NCI-H1105 treated with DMSO at 0.1 percent for 48 hours (cell line): ENCODE measurements around the gene TAP1.
"Not testable (repeated sequence)": the region's sequence is repeated elsewhere in the genome, so short reads cannot be mapped to it uniquely, and the experiment has no call there.

ENCODE experiments used
- DNase-seq: peaks from one replicate; lab custom pipeline; 2025; lab: John Stamatoyannopoulos, UW

TAP1 gene

GRCh38 chr6:32853541-32854375 lies at the start of gene TAP1, which contains the start of gene PSMB9:
Gene TAP1, minus strand, starts transcription at chr6:32853704. Its CDS starts 68 bp downstream, at chr6:32853636.
Gene PSMB9, plus strand, starts transcription at chr6:32854192. Its CDS starts 38 bp downstream, at chr6:32854230.
- peak; percentile 76 for DNase-seq

- no peak for DNase-seq
Observed at GRCh38 chr6:32895006-32895345, 41.5 kb upstream of the TAP1 start.

- DNase-seq, result peak; percentile 97
Observed at GRCh38 chr6:32894085-32895005, 40.8 kb upstream of the TAP1 start.

GRCh38 chr6:32890831-32891230 lies 37.3 kb upstream of the TAP1 start:
- DNase-seq, result no peak

GRCh38 chr6:32889533-32889932 lies 36.0 kb upstream of the TAP1 start:
- no peak for DNase-seq

- DNase-seq, result no peak
Observed at GRCh38 chr6:32888576-32888975, 35.1 kb upstream of the TAP1 start.

- DNase-seq, result no peak
Observed at GRCh38 chr6:32887616-32888015, 34.1 kb upstream of the TAP1 start.

- peak; percentile 21 for DNase-seq
Observed at GRCh38 chr6:32886681-32887383, 33.3 kb upstream of the TAP1 start.

GRCh38 chr6:32885698-32886286 lies 32.3 kb upstream of the TAP1 start:
- peak; percentile 75 for DNase-seq

GRCh38 chr6:32883789-32884188 lies 30.3 kb upstream of the TAP1 start:
- DNase-seq, result no peak

GRCh38 chr6:32882879-32883250 lies 29.4 kb upstream of the TAP1 start:
- no peak for DNase-seq

GRCh38 chr6:32880962-32881361 lies 27.5 kb upstream of the TAP1 start:
- DNase-seq, result not testable (repeated sequence)

- no peak for DNase-seq
Observed at GRCh38 chr6:32879691-32880090, 26.2 kb upstream of the TAP1 start.

- no peak for DNase-seq
Observed at GRCh38 chr6:32876603-32877002, 23.1 kb upstream of the TAP1 start.

GRCh38 chr6:32873947-32874346 lies 20.4 kb upstream of the TAP1 start:
- DNase-seq, result not testable (repeated sequence)

- peak; percentile 59 for DNase-seq
Observed at GRCh38 chr6:32868257-32868788, 14.8 kb upstream of the TAP1 start.

- no peak for DNase-seq
Observed at GRCh38 chr6:32867554-32868256, 14.2 kb upstream of the TAP1 start.

GRCh38 chr6:32867022-32867477 lies 13.5 kb upstream of the TAP1 start:
- no peak for DNase-seq

GRCh38 chr6:32865724-32866443 lies 12.4 kb upstream of the TAP1 start:
- peak; percentile 2 for DNase-seq

- DNase-seq, result no peak
Observed at GRCh38 chr6:32862725-32863124, 9.2 kb upstream of the TAP1 start.
